ENCODE measurements around the gene ZNF594.

The ZNF594 gene

DNA sequence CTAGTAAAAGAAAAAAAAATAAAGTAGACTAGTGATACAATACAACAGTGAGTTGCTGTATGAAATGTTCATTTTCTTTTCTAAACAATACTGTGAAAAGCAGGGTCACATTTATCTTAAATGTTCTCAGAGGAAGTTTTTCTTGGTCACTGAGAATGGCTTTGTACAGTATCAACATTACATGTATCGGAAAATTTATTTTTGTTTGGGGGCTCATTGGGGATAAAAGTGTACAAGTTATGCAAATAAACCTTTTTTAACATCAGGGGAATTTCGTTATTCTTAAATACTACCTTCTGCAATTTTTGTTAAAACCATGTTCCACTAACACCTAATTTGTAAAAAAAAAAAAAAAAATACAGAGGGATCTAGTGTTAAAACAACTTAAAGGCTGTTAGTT, 8.7 kb upstream of the ZNF594 start:
- H3K27me3 ChIP-seq (replicated peaks; ENCODE audit: insufficient read depth, low read length) = no peaks in the 10 kb centered on the region
- H3K79me2 ChIP-seq (ENCODE audit: low read length) = no peaks in the 10 kb centered on the region
- H3K4me2 ChIP-seq (ENCODE audit: low read depth, low read length) = no peak overlapping the region
- H4K20me1 ChIP-seq (ENCODE audit: insufficient read depth, low read length) = no peaks in the 10 kb centered on the region
- H3K9me2 ChIP-seq (replicated peaks; ENCODE audit: insufficient read depth, low read length) = no peaks in the 10 kb centered on the region
- H3K9ac ChIP-seq (ENCODE audit: low read length) = no peak overlapping the region
- H2AFZ ChIP-seq (ENCODE audit: low read length) = no peak overlapping the region
- no peaks in the 10 kb centered on the region for H3K36me3 ChIP-seq (replicated peaks; ENCODE audit: insufficient read depth, low read length)
- TF ChIP-seq CTCF (IDR thresholded peaks at IDR 0.05; ENCODE audit: low read length) (no peak), EZH2 (optimal IDR thresholded peaks at IDR 0.05; ENCODE audit: low read depth, low read length) (no peak), EZH2phosphoT487 (IDR thresholded peaks at IDR 0.05; ENCODE audit: low read length) (no peak)
- no peaks in the 10 kb centered on the region for H3F3A ChIP-seq (ENCODE audit: insufficient read depth, low read length)
- no peaks in the 10 kb centered on the region for H3K9me3 ChIP-seq (replicated peaks; ENCODE audit: insufficient read depth, low read length)
- H3K4me3 ChIP-seq (ENCODE audit: low read length) = no peak overlapping the region
- DNase-seq = no peak
- H3K27ac ChIP-seq (ENCODE audit: low read length) = no peak overlapping the region
- no peaks in the 10 kb centered on the region for H3K4me1 ChIP-seq (ENCODE audit: low read length)

GRCh38 chr17:5198472-5198871, 6.8 kb upstream of the ZNF594 start:
- Histone ChIP-seq H4K20me1 (ENCODE audit: insufficient read depth, low read length) (no peaks in the 10 kb centered on the region), H3K4me2 (ENCODE audit: low read depth, low read length) (no peak overlapping the region), H3K4me1 (ENCODE audit: low read length) (no peaks in the 10 kb centered on the region), H3F3A (ENCODE audit: insufficient read depth, low read length) (no peaks in the 10 kb centered on the region), H3K79me2 (ENCODE audit: low read length) (no peaks in the 10 kb centered on the region), H3K27ac (ENCODE audit: low read length) (no peak overlapping the region), H3K4me3 (ENCODE audit: low read length) (no peak overlapping the region), H2AFZ (ENCODE audit: low read length) (no peak overlapping the region), H3K9me3 (replicated peaks; ENCODE audit: insufficient read depth, low read length) (no peaks in the 10 kb centered on the region), H3K9ac (ENCODE audit: low read length) (no peak overlapping the region), H3K36me3 (replicated peaks; ENCODE audit: insufficient read depth, low read length) (no peaks in the 10 kb centered on the region), H3K27me3 (replicated peaks; ENCODE audit: insufficient read depth, low read length) (no peaks in the 10 kb centered on the region), H3K9me2 (replicated peaks; ENCODE audit: insufficient read depth, low read length) (no peaks in the 10 kb centered on the region)
- DNase-seq = no peak
- no peak for TF ChIP-seq CTCF (IDR thresholded peaks at IDR 0.05; ENCODE audit: low read length)
- TF ChIP-seq EZH2 (optimal IDR thresholded peaks at IDR 0.05; ENCODE audit: low read depth, low read length) = no peak
- no peak for TF ChIP-seq EZH2phosphoT487 (IDR thresholded peaks at IDR 0.05; ENCODE audit: low read length)

GRCh38 chr17:5194346-5194745, 2.7 kb upstream of the ZNF594 start:
- H3K9ac ChIP-seq (ENCODE audit: low read length) = no peak overlapping the region
- no peak overlapping the region for H3K4me2 ChIP-seq (ENCODE audit: low read depth, low read length)
- H3K27ac ChIP-seq (ENCODE audit: low read length) = no peak overlapping the region
- H3K27me3 ChIP-seq (replicated peaks; ENCODE audit: insufficient read depth, low read length) = no peaks in the 10 kb centered on the region
- TF ChIP-seq EZH2phosphoT487 (IDR thresholded peaks at IDR 0.05; ENCODE audit: low read length) (no peak), CTCF (IDR thresholded peaks at IDR 0.05; ENCODE audit: low read length) (no peak), EZH2 (optimal IDR thresholded peaks at IDR 0.05; ENCODE audit: low read depth, low read length) (no peak)
- no peak overlapping the region for H2AFZ ChIP-seq (ENCODE audit: low read length)
- H3K4me1 ChIP-seq (ENCODE audit: low read length) = peaks cover 3% of the 10 kb centered on the region; the same call in 1 of the 2 replicates
- no peak for DNase-seq
- peaks cover 20% of the 10 kb centered on the region for H3K79me2 ChIP-seq (ENCODE audit: low read length)
- no peaks in the 10 kb centered on the region for H3K9me3 ChIP-seq (replicated peaks; ENCODE audit: insufficient read depth, low read length)
- no peaks in the 10 kb centered on the region for H3F3A ChIP-seq (ENCODE audit: insufficient read depth, low read length)
- H3K4me3 ChIP-seq (ENCODE audit: low read length) = no peak overlapping the region
- no peaks in the 10 kb centered on the region for H3K36me3 ChIP-seq (replicated peaks; ENCODE audit: insufficient read depth, low read length)
- H4K20me1 ChIP-seq (ENCODE audit: insufficient read depth, low read length) = no peaks in the 10 kb centered on the region
- H3K9me2 ChIP-seq (replicated peaks; ENCODE audit: insufficient read depth, low read length) = no peaks in the 10 kb centered on the region
